ENCODE data around the gene EIPR1.

The EIPR1 gene

GRCh38 chr2:3355951-3356569 is 21.6 kb downstream of the EIPR1 start:
- no peak for DNase-seq

GRCh38 chr2:3354986-3355385 is 22.6 kb downstream of the EIPR1 start:
- no peak for DNase-seq

GRCh38 chr2:3349211-3349693 is 28.4 kb downstream of the EIPR1 start:
- DNase-seq: no peak

GRCh38 chr2:3348767-3349166 is 28.9 kb downstream of the EIPR1 start:
- DNase-seq: no peak

DNA sequence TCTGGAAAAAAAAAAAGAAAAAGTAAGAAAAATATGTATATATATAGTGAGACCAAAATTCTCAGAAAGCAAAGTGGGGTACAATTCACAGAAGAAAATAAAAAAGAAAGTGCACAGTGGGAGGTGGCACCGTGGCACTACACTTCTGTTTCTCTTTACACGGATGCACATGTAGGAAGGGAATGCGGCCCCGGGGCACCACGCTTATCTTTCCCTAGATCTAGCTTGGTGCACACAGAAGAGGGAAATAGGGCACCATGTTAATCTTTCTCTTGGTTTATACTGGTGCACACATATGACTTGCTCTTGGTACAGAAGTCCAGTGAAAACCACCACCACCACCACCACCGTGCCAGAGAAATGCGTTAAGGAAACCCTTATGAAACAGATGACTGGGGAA is 32.0 kb downstream of the EIPR1 start:
- DNase-seq: no peak

GRCh38 chr2:3344897-3345296 is 32.7 kb downstream of the EIPR1 start:
- no peak for DNase-seq

- DNase-seq: no peak
Measured at GRCh38 chr2:3343012-3343411, 34.6 kb downstream of the EIPR1 start.

DNA sequence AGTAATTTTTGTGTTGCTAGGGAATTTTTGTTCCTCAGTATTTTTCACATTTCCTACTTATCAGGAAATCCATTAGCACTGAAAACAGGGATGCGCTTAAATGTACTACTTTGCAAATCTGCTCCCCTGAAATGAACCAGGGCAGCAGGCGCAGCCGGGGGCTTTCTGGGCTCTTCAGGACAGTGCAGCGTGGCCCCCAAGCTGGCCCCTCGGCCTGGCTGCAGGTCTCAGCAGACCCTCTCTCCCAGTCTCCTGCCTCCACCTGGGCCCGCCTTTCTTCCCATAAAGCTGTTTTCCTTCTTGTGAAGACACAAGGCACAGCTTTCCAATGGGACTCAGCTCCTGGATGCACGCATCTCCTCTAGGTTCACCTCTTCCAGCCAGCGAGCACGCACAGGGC is 35.3 kb downstream of the EIPR1 start:
- no peak for DNase-seq

GRCh38 chr2:3341336-3341735 is 36.3 kb downstream of the EIPR1 start:
- DNase-seq: no peak

DNA sequence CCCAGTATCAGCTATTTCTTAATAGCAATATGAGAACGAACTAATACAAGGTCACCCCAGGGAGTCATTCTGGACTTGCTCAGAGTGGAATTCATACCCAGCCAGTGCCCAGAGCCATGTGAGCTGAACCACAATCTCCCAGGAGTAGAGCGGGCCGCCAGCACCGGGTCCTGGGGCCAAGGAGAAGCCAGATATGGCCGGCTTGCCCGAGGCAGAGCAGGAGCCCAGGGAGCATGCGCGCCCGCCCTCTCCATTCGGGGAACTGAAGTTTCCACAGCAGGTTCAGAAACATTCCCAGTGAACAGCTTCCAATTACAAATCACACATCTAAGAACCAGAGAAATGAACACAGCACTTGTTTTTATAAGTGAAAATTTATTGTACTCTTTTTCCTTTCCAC is 37.5 kb downstream of the EIPR1 start:
- no peak for DNase-seq

- DNase-seq: no peak
Measured at GRCh38 chr2:3338340-3338739, 39.3 kb downstream of the EIPR1 start.

- DNase-seq: no peak
Measured at GRCh38 chr2:3336844-3337243, 40.8 kb downstream of the EIPR1 start.

GRCh38 chr2:3334392-3335345 is 42.9 kb downstream of the EIPR1 start:
- DNase-seq: no peak

DNA sequence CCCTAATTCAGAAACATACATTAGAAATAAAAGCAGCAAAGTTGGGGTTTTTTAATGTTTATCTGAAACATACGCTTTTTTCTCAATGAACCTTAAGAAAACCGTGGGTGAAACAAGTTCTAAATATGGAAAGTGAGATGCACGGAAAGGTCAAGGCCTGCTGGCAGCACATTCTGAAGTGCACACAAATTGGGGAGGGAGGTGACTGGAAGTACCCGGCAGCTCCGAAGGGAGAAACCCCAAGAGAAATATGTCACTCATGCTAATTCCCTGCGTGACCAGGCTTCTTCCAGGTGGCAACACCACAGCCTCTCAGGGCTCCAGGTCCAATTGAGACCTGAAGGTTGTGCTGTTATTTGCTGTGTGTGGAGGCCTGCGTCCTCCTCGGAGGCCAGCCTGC is 45.5 kb downstream of the EIPR1 start:
- DNase-seq: no peak

GRCh38 chr2:3329491-3329890 is 48.1 kb downstream of the EIPR1 start:
- no peak for DNase-seq

GRCh38 chr2:3326871-3327270 is 50.7 kb downstream of the EIPR1 start:
- DNase-seq: no peak

DNA sequence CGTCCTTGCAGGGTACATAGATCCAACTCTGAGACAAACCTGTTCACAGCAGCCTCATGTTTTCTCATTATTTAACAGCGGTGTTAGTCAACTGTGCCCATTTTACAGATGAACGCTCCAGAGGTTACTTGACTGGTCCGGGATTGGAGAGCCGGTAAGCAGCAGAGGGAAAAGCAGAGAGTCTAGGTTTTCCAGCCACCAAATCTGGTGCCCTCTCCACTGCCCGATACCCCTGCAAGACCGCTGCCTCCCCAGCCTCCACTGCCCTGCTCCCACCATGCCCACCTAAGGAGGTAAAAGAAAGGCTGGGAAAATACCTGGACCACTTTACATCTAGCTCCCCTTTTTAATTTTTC is 51.5 kb downstream of the EIPR1 start:
- no peak for DNase-seq

DNA sequence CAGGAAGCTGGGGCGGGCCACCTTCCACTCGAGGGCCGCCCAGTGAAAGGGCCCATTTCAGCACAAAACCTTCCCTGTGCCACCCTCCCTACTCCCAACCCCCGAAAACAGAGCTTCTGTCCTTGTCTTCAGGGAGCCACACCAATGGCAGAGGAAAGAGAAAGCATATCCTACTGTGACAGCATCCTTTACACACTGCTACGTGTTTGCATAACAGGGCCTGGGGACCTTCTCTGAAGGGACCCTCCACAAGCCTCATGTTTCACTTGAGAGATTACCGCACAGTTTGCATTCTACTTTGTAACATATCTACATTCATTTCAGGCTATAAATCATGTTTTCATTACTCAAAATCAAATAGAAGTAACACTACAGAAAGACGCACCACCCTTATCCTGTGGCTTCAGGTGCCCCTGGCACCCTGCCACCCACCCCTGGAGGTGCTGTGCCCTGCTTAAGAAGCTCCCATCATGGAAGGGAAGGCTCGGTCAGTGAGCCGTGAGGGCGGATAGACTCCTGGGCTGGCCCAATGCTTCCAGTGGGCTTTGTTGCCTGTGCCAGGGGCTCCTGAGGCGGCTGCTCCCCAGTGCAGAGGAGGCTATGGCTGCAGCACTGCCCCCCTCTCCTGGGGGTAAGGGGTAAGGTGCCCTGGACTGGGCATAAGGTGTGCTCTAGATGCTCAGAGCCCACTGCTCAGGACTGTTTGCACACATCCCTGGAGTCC is 52.0 kb downstream of the EIPR1 start:
- DNase-seq: no peak

DNA sequence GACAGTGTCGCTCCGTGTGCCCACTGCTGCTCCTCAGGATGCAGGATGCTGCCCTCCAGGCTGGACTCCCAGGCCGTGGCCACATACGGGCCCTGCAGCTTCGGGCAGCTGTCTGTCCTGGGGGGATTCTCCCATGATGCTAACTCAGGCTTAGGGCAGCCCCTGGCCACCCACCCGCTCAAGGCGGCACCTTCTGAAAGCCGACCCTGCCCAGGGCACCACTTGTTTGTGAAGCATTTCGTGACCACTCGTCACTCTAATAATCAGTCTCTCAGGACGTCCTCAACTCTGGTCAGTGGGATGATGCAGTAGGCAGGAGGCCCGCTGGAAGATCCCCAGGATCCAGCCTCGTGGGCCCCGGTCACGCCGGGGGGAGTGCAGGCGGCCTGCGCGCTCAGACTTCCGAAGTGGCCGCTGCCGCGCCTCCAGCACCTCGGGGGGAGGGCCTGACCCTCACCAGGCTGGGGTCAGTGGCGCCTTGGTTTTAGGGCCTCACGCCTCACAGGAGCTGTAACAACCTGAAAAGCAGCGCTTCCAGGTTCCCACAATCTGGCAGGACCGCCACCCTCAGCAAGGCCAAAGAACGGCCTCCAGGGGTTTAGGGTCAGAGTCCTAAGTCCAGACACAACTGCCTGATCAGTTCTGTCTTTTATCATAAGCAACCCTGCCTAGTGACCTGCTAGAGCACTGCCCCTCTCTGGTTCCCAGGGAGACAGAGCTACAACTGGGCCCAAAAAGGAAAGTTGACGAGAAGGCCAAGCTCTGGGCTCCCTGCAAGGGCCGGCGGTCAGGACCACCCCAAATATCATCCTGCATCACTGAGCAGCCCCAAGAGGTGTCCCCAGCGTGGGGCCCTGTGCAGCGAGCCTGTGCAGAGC is 53.0 kb downstream of the EIPR1 start:
- DNase-seq: no peak

GRCh38 chr2:3324036-3324386 is 53.6 kb downstream of the EIPR1 start:
- DNase-seq: no peak

DNA sequence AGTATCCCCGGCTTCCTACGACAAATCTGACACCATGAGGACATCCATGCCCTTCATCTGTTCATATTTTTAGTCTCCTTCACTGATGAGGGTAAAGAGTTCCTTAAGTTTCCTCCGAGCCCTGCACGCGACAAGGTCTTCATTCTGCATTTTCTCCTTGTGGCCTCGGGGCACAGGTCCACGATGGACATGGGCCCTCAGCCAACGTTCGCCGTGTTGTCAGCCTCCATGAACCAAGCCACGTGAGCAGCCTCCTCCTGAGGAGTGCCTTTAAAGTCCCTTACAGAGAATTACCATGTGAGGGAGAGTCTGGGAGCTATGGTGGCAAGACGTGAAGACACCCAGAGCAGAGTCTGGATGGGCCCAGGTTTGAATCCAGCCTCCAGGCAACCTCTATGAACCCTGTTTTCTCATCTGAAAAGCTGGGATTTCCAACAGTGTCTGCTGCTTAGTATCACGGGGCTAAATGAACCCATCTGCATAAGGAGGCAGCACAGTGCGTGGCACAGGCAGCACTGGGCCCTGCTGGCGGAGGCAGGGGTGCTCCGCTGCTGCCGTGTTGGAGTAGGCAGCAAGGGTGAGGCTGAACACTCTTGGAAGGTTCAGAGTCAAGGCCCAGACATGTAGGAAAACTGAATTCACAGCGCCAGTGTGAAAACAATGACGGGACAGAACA is 54.1 kb downstream of the EIPR1 start:
- no peak for DNase-seq

- no peak for DNase-seq
Measured at GRCh38 chr2:3322311-3322970, 55.2 kb downstream of the EIPR1 start.
